ENCODE data around the gene PCK2.

The PCK2 gene

DNA sequence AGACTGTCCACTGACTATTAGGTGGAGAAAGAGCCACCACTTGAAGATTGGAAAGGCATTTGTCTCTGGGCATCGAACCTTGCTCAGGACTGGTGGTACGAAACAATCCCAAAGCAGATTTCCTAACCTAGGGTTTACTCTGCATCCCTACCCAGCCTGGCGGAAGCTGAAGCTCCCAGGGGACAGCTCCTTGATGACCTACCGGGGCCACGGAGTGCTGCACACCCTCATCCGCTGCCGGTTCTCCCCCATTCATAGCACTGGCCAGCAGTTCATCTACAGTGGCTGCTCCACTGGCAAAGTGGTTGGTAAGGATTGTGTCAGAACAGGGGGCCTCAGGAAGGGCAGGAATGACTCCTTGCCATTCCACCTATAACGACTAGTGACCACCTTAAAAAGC, 27.1 kb downstream of the PCK2 start:
- DNase-seq: no peak

DNA sequence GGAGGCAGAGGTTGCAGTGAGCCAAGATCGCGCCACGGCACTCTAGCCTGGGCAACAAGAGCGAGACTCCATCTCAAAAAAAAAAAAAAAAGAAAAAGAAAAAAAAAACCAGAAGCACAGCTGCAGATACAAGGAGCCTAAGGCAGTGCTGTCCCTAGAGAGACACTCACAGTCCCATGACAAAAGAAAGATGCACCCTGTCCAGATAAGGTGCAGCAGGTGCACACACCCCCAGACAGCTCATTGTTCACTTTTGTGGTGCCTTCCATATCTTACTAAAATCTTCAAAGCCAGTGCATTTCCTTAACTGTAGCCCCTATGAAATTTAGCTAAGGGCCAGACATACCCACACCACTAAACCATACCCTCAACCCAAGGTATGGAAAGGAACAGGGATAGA, 28.3 kb downstream of the PCK2 start:
- DNase-seq: no peak

- DNase-seq: no peak
Observed at GRCh38 chr14:24122898-24123297, 28.8 kb downstream of the PCK2 start.

- DNase-seq: no peak
Observed at GRCh38 chr14:24123424-24124417, 29.6 kb downstream of the PCK2 start.

- DNase-seq: no peak
Observed at GRCh38 chr14:24126939-24127338, 32.8 kb downstream of the PCK2 start.

GRCh38 chr14:24127673-24128072, 33.6 kb downstream of the PCK2 start:
- no peak for DNase-seq

DNA sequence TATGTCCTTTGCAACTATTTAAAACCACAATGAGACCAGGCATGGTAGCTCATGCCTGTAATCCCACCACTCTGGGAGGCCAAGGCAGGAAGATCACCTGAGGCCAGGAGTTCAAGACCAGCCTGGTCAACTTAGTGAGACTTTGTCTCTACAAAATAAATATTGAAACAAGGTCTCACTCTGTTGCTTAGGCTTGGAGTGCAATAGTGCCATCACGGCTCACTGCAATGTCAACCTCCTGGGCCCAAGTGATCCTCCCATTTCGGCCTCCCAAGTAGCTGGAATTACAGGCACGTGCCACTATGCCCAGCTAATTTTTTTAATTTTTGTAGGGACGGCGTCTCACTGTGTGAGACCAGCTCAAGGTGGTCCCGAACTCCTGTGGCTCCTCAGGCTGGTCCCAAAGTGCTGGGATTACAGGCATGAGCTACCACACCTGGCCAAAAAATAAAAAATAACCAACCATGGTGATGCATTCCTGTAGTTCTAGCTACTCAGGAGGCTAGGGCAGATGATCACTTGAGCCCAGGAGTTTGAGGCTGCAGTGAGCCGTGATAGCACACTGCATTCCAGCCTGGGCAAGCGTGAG, 35.4 kb downstream of the PCK2 start:
- DNase-seq: no peak

DNA sequence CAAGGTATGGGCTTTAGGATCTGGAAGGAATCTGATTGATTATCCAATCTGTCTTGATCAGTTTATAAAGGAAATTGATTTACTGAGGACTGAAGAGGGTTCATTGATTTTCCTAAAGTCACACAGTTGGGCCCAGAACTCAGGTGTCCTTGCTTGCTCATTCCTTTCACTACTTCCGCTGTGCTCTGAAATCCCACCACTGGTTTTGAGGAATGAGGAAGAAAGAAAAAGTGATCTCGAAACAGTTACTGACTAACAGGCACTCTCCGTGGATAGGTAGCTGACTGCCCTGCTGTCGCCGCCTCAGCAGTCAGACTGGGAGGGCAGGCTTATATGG, 36.2 kb downstream of the PCK2 start, which contains the start of gene FITM1:
Gene FITM1 (plus strand): TSS at position 280 of the 337 bp plus-strand sequence. CDS start 905 bp downstream, outside the sequence.
- no peak for DNase-seq

- DNase-seq: no peak
Observed at GRCh38 chr14:24130717-24131548, 36.8 kb downstream of the PCK2 start.

DNA sequence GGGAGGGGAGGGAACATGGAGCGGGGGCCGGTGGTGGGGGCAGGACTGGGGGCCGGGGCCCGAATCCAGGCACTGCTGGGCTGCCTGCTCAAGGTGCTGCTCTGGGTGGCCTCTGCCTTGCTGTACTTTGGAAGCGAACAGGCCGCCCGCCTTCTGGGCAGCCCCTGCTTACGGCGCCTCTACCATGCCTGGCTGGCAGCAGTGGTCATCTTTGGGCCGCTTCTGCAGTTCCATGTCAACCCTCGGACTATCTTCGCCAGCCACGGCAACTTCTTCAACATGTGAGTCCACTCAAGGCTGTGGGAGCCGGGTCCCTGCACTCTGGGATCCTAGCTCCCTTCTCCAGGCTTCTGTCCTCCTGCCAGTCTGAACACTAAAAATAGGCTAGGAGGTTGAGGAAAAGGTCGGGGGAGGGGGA, 37.4 kb downstream of the PCK2 start:
- DNase-seq: no peak

- DNase-seq: peak; percentile 17 to 30
Observed at GRCh38 chr14:24132061-24132685, 38.1 kb downstream of the PCK2 start.

DNA sequence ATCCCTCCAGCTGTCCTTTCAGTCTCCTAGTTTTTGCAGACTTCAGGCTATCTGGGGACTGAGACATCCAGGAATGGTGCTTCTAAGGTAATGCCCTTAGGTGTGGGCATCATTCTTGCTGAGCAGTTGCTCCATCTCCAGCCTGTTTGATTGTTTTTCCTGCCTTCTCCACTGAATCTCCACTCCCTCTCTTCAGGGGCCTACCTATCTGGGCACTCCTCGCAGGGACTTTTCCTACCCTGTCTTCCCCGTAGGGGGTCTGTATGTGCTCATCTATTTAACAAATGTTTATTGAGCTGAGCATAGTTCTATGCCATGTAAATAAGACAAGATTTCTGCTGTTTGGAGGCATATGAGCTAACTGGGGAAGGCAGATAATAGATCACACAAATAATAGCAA, 38.9 kb downstream of the PCK2 start:
- no peak for DNase-seq

DNA sequence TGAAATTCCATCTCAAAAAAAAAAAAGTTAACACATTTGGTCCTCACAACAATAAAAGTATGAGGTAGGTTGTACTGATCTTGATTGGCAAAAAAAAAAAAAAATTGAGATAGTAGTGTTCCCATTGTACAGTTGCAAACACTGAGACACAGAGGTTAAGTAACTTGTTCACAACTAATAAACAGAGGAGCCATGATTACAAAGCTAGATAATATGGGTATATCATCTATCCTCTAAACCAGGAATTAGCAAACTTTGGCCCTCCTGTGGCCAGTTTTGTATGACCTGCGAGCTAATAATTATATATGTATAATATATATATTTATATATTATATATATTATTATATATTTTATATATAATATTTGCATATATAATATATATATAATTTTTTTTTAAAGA, 39.6 kb downstream of the PCK2 start:
- no peak for DNase-seq

DNA sequence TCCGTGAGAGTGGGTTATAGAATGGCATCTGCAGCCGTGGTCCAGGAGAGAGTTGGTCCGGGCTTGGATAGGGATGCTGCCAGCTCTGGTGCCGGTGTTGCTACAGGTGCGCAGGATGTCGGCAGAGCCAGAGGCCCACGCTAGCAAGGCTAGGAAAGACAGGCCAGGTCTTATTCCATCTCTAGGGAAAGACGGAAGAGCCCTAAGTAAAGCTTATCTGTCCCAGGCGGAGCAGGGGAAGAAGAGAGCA, 41.4 kb downstream of the PCK2 start:
- DNase-seq: no peak

DNA sequence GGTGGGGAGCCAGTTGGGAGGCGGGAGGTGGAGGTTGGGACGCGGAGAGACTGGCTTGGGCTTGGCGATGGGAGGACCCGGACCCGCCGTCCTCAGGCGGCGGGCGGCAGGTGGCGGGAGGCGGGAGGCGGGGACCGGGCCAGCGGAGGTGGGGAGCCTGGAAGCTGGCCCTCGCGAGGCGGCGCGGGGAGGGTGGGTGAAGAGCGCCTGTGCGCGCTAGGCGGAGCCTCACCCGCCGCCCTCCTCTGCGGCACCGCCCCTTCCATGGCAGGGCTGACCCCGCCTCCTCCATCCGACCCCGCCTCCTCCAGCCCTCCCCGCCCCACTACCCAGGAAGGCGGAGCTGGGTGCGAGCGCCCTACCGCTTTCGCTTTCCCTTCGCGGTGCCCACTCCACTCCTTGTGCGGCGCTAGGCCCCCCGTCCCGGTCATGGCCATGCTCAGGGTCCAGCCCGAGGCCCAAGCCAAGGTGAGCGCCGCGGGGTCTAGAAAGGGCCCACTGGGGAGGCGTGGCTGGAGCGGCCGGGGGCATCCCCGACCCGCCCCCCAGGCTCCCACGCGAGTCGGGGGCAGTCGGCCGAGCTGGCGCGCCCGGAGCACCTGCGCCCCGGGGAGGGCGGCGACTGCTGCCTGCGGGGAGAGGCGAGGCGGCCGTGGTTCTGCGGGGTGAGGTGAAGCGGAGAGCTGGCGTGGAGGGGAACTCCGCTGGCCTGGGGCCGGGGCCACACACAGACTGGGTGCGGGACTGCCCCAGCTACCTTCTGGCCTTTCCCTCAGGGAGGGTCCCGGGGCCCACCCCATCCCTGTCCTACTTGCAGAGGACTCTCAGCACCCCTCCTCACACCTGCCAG, 41.9 kb downstream of the PCK2 start, which contains the start of gene PSME1:
Gene PSME1 (plus strand): TSS at position 361 of the 850 bp plus-strand sequence. CDS start 69 bp downstream, at position 430.
- DNase-seq: peak; percentile 92 to 96

- DNase-seq: no peak
Observed at GRCh38 chr14:24136684-24137528, 42.8 kb downstream of the PCK2 start.

- no peak for DNase-seq
Observed at GRCh38 chr14:24137529-24138395, 43.7 kb downstream of the PCK2 start.

DNA sequence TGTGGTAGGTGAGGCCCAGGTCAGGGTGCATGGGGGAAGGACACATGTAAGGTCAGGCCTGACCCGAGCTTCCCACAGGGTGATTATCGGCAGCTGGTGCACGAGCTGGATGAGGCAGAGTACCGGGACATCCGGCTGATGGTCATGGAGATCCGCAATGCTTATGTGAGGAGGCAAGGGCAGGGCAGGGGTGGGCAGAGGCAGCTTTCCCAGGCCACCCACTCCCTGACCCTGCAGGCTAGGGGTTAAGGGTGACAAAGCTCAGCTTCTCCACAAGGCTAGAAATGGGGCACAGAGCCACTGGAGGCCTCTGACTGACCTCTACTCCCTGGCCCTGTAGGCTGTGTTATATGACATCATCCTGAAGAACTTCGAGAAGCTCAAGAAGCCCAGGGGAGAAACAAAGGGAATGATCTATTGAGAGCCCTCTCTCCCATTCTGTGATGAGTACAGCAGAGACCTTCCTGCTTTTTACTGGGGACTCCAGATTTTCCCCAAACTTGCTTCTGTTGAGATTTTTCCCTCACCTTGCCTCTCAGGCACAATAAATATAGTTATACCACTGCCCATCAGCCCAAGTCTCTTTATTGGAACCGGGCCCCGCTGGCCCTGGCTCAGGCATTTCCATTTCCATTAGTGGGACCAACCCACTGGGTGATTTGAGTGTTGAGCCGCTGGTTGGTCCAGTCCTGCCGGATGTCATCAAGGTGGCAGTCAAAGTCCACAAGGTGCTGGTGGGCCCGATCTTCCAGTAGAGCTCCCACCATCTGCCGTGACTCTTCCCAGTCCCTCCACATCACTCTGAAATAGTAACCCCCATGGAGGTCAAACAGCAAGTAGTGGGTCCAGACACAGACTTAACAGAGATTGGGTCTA, 44.5 kb downstream of the PCK2 start:
- no peak for DNase-seq
